ENCODE results near the gene CLSTN2. TPM values are rescaled to one million over a fixed set of nuclear protein-coding genes. Genes with fewer than 3 reads are reported as not detected.

The CLSTN2 gene
- total and polyA plus RNA-seq, 10 donors, result 0.02 to 0.22 (median 0.13) TPM; not detected in 1

GRCh38 chr3:139975594-139976365 is 40.8 kb downstream of the CLSTN2 start:
- 62 to 85% (median 76%) methylated on average over 5 of the region's 5 CpGs for WGBS, 5 donors
- TF ChIP-seq CTCF (IDR thresholded peaks at IDR 0.05 in 8 of 11, conservative IDR thresholded peaks at IDR 0.05 in 3 of 11) (no peak), POLR2A (IDR thresholded peaks at IDR 0.05) (no peak), POLR2AphosphoS5 (IDR thresholded peaks at IDR 0.05) (no peak)
- intact Hi-C loops (cut with DNase I; ENCODE audit: low total_unique reads), result no loop called here
- no peak for DNase-seq
- H3K36me3 ChIP-seq, result no peaks in the 10 kb centered on the region
- H3K4me3 ChIP-seq, result no peak overlapping the region
- no peaks in the 10 kb centered on the region for H3K4me1 ChIP-seq
- H3K9me3 ChIP-seq, result no peaks in the 10 kb centered on the region
- H3K27me3 ChIP-seq (replicated peaks in 1 of 7), result no peaks in the 10 kb centered on the region
- H3K27ac ChIP-seq, result no peak overlapping the region

- H3K4me3 ChIP-seq, result no peak overlapping the region
- DNase-seq, result no peak
- H3K36me3 ChIP-seq, result no peaks in the 10 kb centered on the region
- H3K4me1 ChIP-seq, result no peaks in the 10 kb centered on the region
- intact Hi-C loops (cut with DNase I; ENCODE audit: low total_unique reads), result no loop called here
- H3K27ac ChIP-seq, result no peak overlapping the region
- TF ChIP-seq POLR2A (IDR thresholded peaks at IDR 0.05) (no peak), POLR2AphosphoS5 (IDR thresholded peaks at IDR 0.05) (no peak), CTCF (IDR thresholded peaks at IDR 0.05 in 8 of 11, conservative IDR thresholded peaks at IDR 0.05 in 3 of 11) (no peak)
- peaks cover 0 to 9% (median 0%) of the 10 kb centered on the region in 7 donors for H3K27me3 ChIP-seq (replicated peaks in 1 of 7)
- H3K9me3 ChIP-seq, result no peaks in the 10 kb centered on the region
- WGBS, 5 donors, result 78 to 87% (median 86%) methylated on average over 4 of the region's 4 CpGs
Observed at GRCh38 chr3:139978966-139979365, 44.0 kb downstream of the CLSTN2 start.

GRCh38 chr3:139979991-139980390 is 45.0 kb downstream of the CLSTN2 start:
- Histone ChIP-seq H3K4me3 (no peak overlapping the region), H3K4me1 (no peaks in the 10 kb centered on the region), H3K27me3 (replicated peaks in 1 of 7) (peaks cover 0 to 12% (median 0%) of the 10 kb centered on the region in 7 donors), H3K9me3 (no peaks in the 10 kb centered on the region), H3K27ac (no peak overlapping the region), H3K36me3 (no peaks in the 10 kb centered on the region)
- no peak for TF ChIP-seq POLR2A (IDR thresholded peaks at IDR 0.05)
- no peak for TF ChIP-seq POLR2AphosphoS5 (IDR thresholded peaks at IDR 0.05)
- no peak for TF ChIP-seq CTCF (IDR thresholded peaks at IDR 0.05 in 8 of 11, conservative IDR thresholded peaks at IDR 0.05 in 3 of 11)
- WGBS, 5 donors, result 62 to 90% (median 83%) methylated on average over 1 of the region's 1 CpG
- intact Hi-C loops (cut with DNase I; ENCODE audit: low total_unique reads), result no loop called here
- no peak for DNase-seq

GRCh38 chr3:139982404-139982803 is 47.4 kb downstream of the CLSTN2 start:
- 55 to 82% (median 78%) methylated on average over 1 of the region's 1 CpG for WGBS, 5 donors
- Histone ChIP-seq H3K27ac (no peak overlapping the region), H3K9me3 (no peaks in the 10 kb centered on the region), H3K36me3 (no peaks in the 10 kb centered on the region), H3K27me3 (replicated peaks in 1 of 7) (peaks cover 0 to 12% (median 0%) of the 10 kb centered on the region in 7 donors), H3K4me3 (no peak overlapping the region), H3K4me1 (no peaks in the 10 kb centered on the region)
- intact Hi-C loops (cut with DNase I; ENCODE audit: low total_unique reads), result no loop called here
- DNase-seq, result no peak
- TF ChIP-seq POLR2A (IDR thresholded peaks at IDR 0.05), result no peak
- TF ChIP-seq CTCF (IDR thresholded peaks at IDR 0.05 in 8 of 11, conservative IDR thresholded peaks at IDR 0.05 in 3 of 11), result no peak
- no peak for TF ChIP-seq POLR2AphosphoS5 (IDR thresholded peaks at IDR 0.05)
